ENCODE measurements around the gene HES4. TPM values are rescaled to one million over a fixed set of nuclear protein-coding genes. Genes with fewer than 3 reads are reported as not detected.

Gene HES4
- total RNA-seq, 1 donor from 2014 or later, result 218 TPM

- Mint-ChIP-seq H3K9me3 (ENCODE audit: unreplicated experiment) (peaks cover 3% of the 10 kb centered on the region), H3K4me3 (ENCODE audit: unreplicated experiment) (no peak overlapping the region), H3K36me3 (ENCODE audit: unreplicated experiment) (no peaks in the 10 kb centered on the region), H3K4me1 (ENCODE audit: low read depth, unreplicated experiment) (peaks cover 6% of the 10 kb centered on the region), H3K27me3 (ENCODE audit: unreplicated experiment) (peaks cover 17% of the 10 kb centered on the region), H3K27ac (ENCODE audit: unreplicated experiment) (no peak overlapping the region)
- TF ChIP-seq CTCF (IDR thresholded peaks at IDR 0.05; ENCODE audit: partially characterized antibody, unreplicated experiment), result no peak
- DNase-seq, result no peak
These were observed 28.0 kb downstream of the HES4 start for GRCh38 chr1:971751-972506.

GRCh38 chr1:970973-971730 is 28.7 kb downstream of the HES4 start:
- Mint-ChIP-seq H3K4me3 (ENCODE audit: unreplicated experiment) (no peak overlapping the region), H3K27ac (ENCODE audit: unreplicated experiment) (no peak overlapping the region), H3K27me3 (ENCODE audit: unreplicated experiment) (peaks cover 18% of the 10 kb centered on the region), H3K9me3 (ENCODE audit: unreplicated experiment) (peaks cover 3% of the 10 kb centered on the region), H3K36me3 (ENCODE audit: unreplicated experiment) (no peaks in the 10 kb centered on the region), H3K4me1 (ENCODE audit: low read depth, unreplicated experiment) (peaks cover 6% of the 10 kb centered on the region)
- TF ChIP-seq CTCF (IDR thresholded peaks at IDR 0.05; ENCODE audit: partially characterized antibody, unreplicated experiment), result no peak
- DNase-seq, result no peak

- Mint-ChIP-seq H3K4me1 (ENCODE audit: low read depth, unreplicated experiment) (peaks cover 6% of the 10 kb centered on the region), H3K9me3 (ENCODE audit: unreplicated experiment) (peaks cover 3% of the 10 kb centered on the region), H3K36me3 (ENCODE audit: unreplicated experiment) (no peaks in the 10 kb centered on the region), H3K27me3 (ENCODE audit: unreplicated experiment) (peaks cover 16% of the 10 kb centered on the region), H3K27ac (ENCODE audit: unreplicated experiment) (no peak overlapping the region), H3K4me3 (ENCODE audit: unreplicated experiment) (no peak overlapping the region)
- TF ChIP-seq CTCF (IDR thresholded peaks at IDR 0.05; ENCODE audit: partially characterized antibody, unreplicated experiment), result no peak
- DNase-seq, result no peak
These were observed 29.5 kb downstream of the HES4 start for GRCh38 chr1:970242-970972.

GRCh38 chr1:969260-969855 is 30.5 kb downstream of the HES4 start:
- H3K36me3 Mint-ChIP-seq (ENCODE audit: unreplicated experiment), result no peaks in the 10 kb centered on the region
- TF ChIP-seq CTCF (IDR thresholded peaks at IDR 0.05; ENCODE audit: partially characterized antibody, unreplicated experiment), result no peak
- H3K27me3 Mint-ChIP-seq (ENCODE audit: unreplicated experiment), result peaks cover 12% of the 10 kb centered on the region
- H3K4me1 Mint-ChIP-seq (ENCODE audit: low read depth, unreplicated experiment), result peaks cover 6% of the 10 kb centered on the region
- H3K4me3 Mint-ChIP-seq (ENCODE audit: unreplicated experiment), result no peak overlapping the region
- no peak overlapping the region for H3K27ac Mint-ChIP-seq (ENCODE audit: unreplicated experiment)
- DNase-seq, result no peak
- H3K9me3 Mint-ChIP-seq (ENCODE audit: unreplicated experiment), result peaks cover 5% of the 10 kb centered on the region

Data from glutamatergic neuron (in vitro differentiated cells).